HUDEP-2 (cell line): Measurements from ENCODE around the gene FTL.

Experiments
- DNase-seq, 76 experiments: peaks; one replicate each; lab custom pipeline; 2025; ENCODE audit not compliant: unreplicated experiment in 76 of 76; lab: John Stamatoyannopoulos, UW

FTL gene

GRCh38 chr19:48945415-48945814, 19.7 kb upstream of the FTL start:
- no peak for DNase-seq

GRCh38 chr19:48945817-48946216, 19.3 kb upstream of the FTL start:
- DNase-seq: no peak

GRCh38 chr19:48946463-48947257, 18.4 kb upstream of the FTL start:
- DNase-seq: no peak

- DNase-seq: no peak
Observed at GRCh38 chr19:48947258-48947542, 17.9 kb upstream of the FTL start.

GRCh38 chr19:48950159-48950558, 14.9 kb upstream of the FTL start:
- DNase-seq: no peak

- peak in 2 of 76 experiments; percentile 8 to 45 for DNase-seq
Observed at GRCh38 chr19:48950830-48951519, 14.1 kb upstream of the FTL start.

- no peak for DNase-seq
Observed at GRCh38 chr19:48953141-48953540, 12.0 kb upstream of the FTL start.

- DNase-seq: peak in 13 of 76 experiments; percentile 3 to 85 (median 72)
Observed at GRCh38 chr19:48953990-48954594, 11.0 kb upstream of the FTL start.

GRCh38 chr19:48954595-48955307, 10.4 kb upstream of the FTL start, which contains the start of gene BAX:
Gene BAX, plus strand, starts transcription at chr19:48954875. Its CDS starts 54 bp downstream, at chr19:48954929.
- DNase-seq: peak in 75 of 76 experiments; percentile 86 to 100 (median 99)

GRCh38 chr19:48955308-48955958, 9.7 kb upstream of the FTL start:
- no peak for DNase-seq

- DNase-seq: no peak
Observed at GRCh38 chr19:48958006-48958405, 7.1 kb upstream of the FTL start.

GRCh38 chr19:48959341-48960239, 5.5 kb upstream of the FTL start:
- peak in 4 of 76 experiments; percentile 12 to 24 (median 20) for DNase-seq

GRCh38 chr19:48961051-48961649, 4.0 kb upstream of the FTL start:
- no peak for DNase-seq

- DNase-seq: no peak
Observed at GRCh38 chr19:48961673-48962028, 3.5 kb upstream of the FTL start.

GRCh38 chr19:48962029-48962848, 2.9 kb upstream of the FTL start:
- peak in 68 of 76 experiments; percentile 32 to 88 (median 74) for DNase-seq

- DNase-seq: peak in 2 of 76 experiments; percentile 37 to 42
Observed at GRCh38 chr19:48962849-48963165, 2.3 kb upstream of the FTL start.

- peak in 69 of 76 experiments; percentile 43 to 96 (median 82) for DNase-seq
Observed at GRCh38 chr19:48963371-48964204, 1.5 kb upstream of the FTL start.
